Neural progenitor cell (in vitro differentiated cells): ENCODE data around the gene SLC9A5. TPM values are rescaled to one million over a fixed set of nuclear protein-coding genes. Genes with fewer than 3 reads are reported as not detected.

ENCODE experiments used
- DNase-seq: peaks from one replicate; pipeline ENCODE4 v3.0.0-alpha.2; 2016; ENCODE audit warnings: low spot score
- H2AFZ ChIP-seq: fragments of 200-600 bp; sonication (generic); replicated peaks from 2 replicates; pipeline ENCODE4 v1.6.1; 2016; ENCODE audit warnings: antibody characterized with exemption
- H3F3A ChIP-seq: fragments of 200-600 bp; sonication (generic); 2 replicates; pipeline ENCODE4 v1.6.1; 2016; ENCODE audit warnings: antibody characterized with exemption, low read depth
- H3K27ac ChIP-seq: fragments of 200-600 bp; sonication (generic); 2 replicates; pipeline ENCODE4 v1.5.1; 2016; ENCODE audit warnings: mild to moderate bottlenecking
- H3K27me3 ChIP-seq: fragments of 200-600 bp; sonication (generic); 2 replicates; pipeline ENCODE4 v1.6.1; 2016; ENCODE audit warnings: mild to moderate bottlenecking, moderate library complexity
- H3K36me3 ChIP-seq: fragments of 200-600 bp; sonication (generic); 2 replicates; pipeline ENCODE4 v1.5.1; 2016
- H3K4me1 ChIP-seq: fragments of 200-600 bp; sonication (generic); 2 replicates; pipeline ENCODE4 v1.6.1; 2016; ENCODE audit warnings: mixed run types
- H3K4me2 ChIP-seq: fragments of 200-600 bp; sonication (generic); 2 replicates; pipeline ENCODE4 v1.6.1; 2016
- H3K4me3 ChIP-seq: fragments of 200-600 bp; sonication (generic); 2 replicates; pipeline ENCODE4 v1.5.1; 2016
- H3K79me2 ChIP-seq: fragments of 200-600 bp; sonication (generic); 2 replicates; pipeline ENCODE4 v1.6.1; 2016; ENCODE audit warnings: low read depth
- H3K9ac ChIP-seq: fragments of 200-600 bp; sonication (generic); 2 replicates; pipeline ENCODE4 v1.6.1; 2016
- H3K9me3 ChIP-seq: fragments of 200-600 bp; sonication (generic); 2 replicates; pipeline ENCODE4 v1.5.1; 2016; ENCODE audit warnings: low read depth
- H4K20me1 ChIP-seq: fragments of 200-600 bp; sonication (generic); 2 replicates; pipeline ENCODE4 v1.6.1; 2016; ENCODE audit warnings: low read depth
- H3K27ac Mint-ChIP-seq: 3 replicates; pipeline ENCODE4 v1.8.0; 2021; ENCODE audit warnings: mixed read lengths
- H3K27me3 Mint-ChIP-seq: 2 replicates; pipeline ENCODE4 v1.8.0; 2022; ENCODE audit warnings: low read depth, mild to moderate bottlenecking, inconsistent platforms, moderate library complexity, mixed read lengths; ENCODE audit not compliant: insufficient read depth
- H3K36me3 Mint-ChIP-seq: 3 replicates; pipeline ENCODE4 v1.8.0; 2021; ENCODE audit warnings: mixed read lengths
- H3K4me1 Mint-ChIP-seq: 3 replicates; pipeline ENCODE4 v1.8.0; 2021; ENCODE audit warnings: mixed read lengths
- H3K4me3 Mint-ChIP-seq: 3 replicates; pipeline ENCODE4 v1.8.0; 2021; ENCODE audit warnings: mild to moderate bottlenecking, moderate library complexity, mixed read lengths
- H3K9me3 Mint-ChIP-seq: 3 replicates; pipeline ENCODE4 v1.8.0; 2020; ENCODE audit warnings: mixed read lengths
- EZH2 ChIP-seq: fragments of 200-600 bp; sonication (generic); IDR thresholded peaks from 2 replicates; pipeline ENCODE4 v1.6.1; 2017; ENCODE audit warnings: antibody characterized with exemption, mild to moderate bottlenecking, moderate library complexity
- EZH2phosphoT487 ChIP-seq: fragments of 200-600 bp; sonication (generic); IDR thresholded peaks from 2 replicates; pipeline ENCODE4 v1.6.1; 2017; ENCODE audit warnings: antibody characterized with exemption
- total RNA-seq: library from RNA; depleted of rRNA; stranded (reverse); fragments of >200 nt; gene quantifications from 2 replicates; pipeline ENCODE4 v1.2.3, GENCODE V29; 2015; ENCODE audit warnings: low replicate concordance
- TF ChIP-seq, protein P1 (sequence below): fragments of 200-600 bp; sonication (generic); IDR thresholded peaks from 2 replicates; pipeline ENCODE4 v1.5.1; 2017; ENCODE audit warnings: antibody characterized with exemption, mild to moderate bottlenecking

Gene SLC9A5
- total RNA-seq, 1 donor from 2014 or later: 2.5 TPM

DNA sequence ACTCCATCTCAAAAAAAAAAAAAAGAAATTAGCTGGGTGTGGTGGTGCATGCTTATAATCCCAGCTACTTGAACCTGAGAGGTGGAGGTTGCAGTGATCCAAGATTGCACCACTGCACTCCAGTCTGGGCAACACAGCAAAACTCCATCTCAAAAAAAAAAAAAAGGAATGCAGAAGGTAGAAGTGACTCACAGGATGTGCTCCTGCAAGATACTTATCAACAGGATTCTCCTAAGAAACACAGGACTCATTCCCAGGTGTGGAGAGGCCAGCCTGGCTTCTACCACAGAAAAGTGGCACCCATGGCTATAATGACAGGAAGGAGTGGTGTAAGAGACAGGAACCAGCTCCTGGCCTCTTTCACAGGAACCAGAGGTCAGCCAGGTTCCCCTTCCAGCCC is 36.0 kb upstream of the SLC9A5 start:
- Mint-ChIP-seq H3K27me3 (peaks cover 7% of the 10 kb centered on the region), H3K27ac (no peak overlapping the region), H3K9me3 (no peaks in the 10 kb centered on the region), H3K4me3 (no peak overlapping the region), H3K36me3 (peaks cover 3% of the 10 kb centered on the region), H3K4me1 (no peaks in the 10 kb centered on the region)
- Histone ChIP-seq H3K4me1 (no peaks in the 10 kb centered on the region), H3K4me3 (no peak overlapping the region), H3F3A (no peaks in the 10 kb centered on the region), H3K27ac (no peak overlapping the region), H3K27me3 (no peaks in the 10 kb centered on the region), H3K9me3 (no peaks in the 10 kb centered on the region), H3K36me3 (no peaks in the 10 kb centered on the region), H3K79me2 (no peaks in the 10 kb centered on the region), H3K9ac (no peak overlapping the region), H4K20me1 (no peaks in the 10 kb centered on the region), H3K4me2 (no peak overlapping the region), H2AFZ (no peak overlapping the region)
- DNase-seq: no peak
- TF ChIP-seq, protein P1, sequence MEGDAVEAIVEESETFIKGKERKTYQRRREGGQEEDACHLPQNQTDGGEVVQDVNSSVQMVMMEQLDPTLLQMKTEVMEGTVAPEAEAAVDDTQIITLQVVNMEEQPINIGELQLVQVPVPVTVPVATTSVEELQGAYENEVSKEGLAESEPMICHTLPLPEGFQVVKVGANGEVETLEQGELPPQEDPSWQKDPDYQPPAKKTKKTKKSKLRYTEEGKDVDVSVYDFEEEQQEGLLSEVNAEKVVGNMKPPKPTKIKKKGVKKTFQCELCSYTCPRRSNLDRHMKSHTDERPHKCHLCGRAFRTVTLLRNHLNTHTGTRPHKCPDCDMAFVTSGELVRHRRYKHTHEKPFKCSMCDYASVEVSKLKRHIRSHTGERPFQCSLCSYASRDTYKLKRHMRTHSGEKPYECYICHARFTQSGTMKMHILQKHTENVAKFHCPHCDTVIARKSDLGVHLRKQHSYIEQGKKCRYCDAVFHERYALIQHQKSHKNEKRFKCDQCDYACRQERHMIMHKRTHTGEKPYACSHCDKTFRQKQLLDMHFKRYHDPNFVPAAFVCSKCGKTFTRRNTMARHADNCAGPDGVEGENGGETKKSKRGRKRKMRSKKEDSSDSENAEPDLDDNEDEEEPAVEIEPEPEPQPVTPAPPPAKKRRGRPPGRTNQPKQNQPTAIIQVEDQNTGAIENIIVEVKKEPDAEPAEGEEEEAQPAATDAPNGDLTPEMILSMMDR: no peak
- TF ChIP-seq EZH2 (no peak), EZH2phosphoT487 (no peak)

DNA sequence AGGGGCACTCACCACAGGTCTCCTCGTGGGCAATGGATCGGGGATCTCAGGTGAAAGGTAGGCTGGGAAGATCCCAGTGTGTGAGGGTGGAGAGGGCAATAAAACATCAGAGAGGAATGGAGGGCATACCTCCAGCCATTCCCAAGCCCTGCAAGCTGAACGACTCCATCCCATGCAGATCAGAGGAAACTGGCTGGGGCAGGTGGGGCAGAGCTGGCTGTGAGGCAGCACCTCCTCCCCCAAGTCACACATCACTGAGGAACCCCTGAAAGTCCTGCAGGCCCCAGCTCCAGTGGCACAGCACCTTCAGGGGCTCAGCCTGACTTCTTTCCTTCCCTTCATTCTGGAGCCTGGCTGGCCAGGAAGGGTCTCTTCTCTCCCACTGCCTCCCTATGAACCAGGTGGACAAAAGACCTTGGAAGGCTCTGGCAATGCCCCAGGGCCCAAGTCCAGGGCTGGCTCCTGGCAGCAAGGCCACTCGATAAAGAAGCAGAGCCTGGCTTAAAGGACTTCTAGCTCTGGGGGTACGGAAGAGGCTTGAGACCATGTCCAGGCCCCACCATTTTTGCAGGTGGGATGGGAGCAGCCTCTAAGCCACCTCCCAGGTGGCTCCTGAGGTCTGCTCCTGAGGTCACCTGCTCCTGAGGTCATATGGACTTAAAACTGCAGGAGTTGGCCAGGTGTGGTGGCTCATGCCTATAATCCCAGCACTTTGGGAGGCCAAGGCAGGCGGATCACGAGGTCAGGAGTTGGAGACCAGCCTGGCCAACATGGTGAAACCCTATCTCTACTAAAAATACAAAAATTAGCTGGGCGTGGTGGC is 35.4 kb upstream of the SLC9A5 start:
- H3K4me1 Mint-ChIP-seq: no peaks in the 10 kb centered on the region
- H3K4me3 Mint-ChIP-seq: no peak overlapping the region
- Histone ChIP-seq H3K4me3 (no peak overlapping the region), H4K20me1 (no peaks in the 10 kb centered on the region), H3F3A (no peaks in the 10 kb centered on the region), H3K36me3 (no peaks in the 10 kb centered on the region), H3K4me2 (no peak overlapping the region), H3K27ac (no peak overlapping the region), H3K27me3 (no peaks in the 10 kb centered on the region), H3K79me2 (no peaks in the 10 kb centered on the region), H3K9me3 (no peaks in the 10 kb centered on the region), H3K4me1 (no peaks in the 10 kb centered on the region), H2AFZ (no peak overlapping the region), H3K9ac (no peak overlapping the region)
- no peak for DNase-seq
- peaks cover 3% of the 10 kb centered on the region for H3K36me3 Mint-ChIP-seq
- H3K27me3 Mint-ChIP-seq: peaks cover 7% of the 10 kb centered on the region
- no peaks in the 10 kb centered on the region for H3K9me3 Mint-ChIP-seq
- TF ChIP-seq EZH2 (no peak), EZH2phosphoT487 (no peak)
- TF ChIP-seq, protein P1: no peak
- H3K27ac Mint-ChIP-seq: no peak overlapping the region

DNA sequence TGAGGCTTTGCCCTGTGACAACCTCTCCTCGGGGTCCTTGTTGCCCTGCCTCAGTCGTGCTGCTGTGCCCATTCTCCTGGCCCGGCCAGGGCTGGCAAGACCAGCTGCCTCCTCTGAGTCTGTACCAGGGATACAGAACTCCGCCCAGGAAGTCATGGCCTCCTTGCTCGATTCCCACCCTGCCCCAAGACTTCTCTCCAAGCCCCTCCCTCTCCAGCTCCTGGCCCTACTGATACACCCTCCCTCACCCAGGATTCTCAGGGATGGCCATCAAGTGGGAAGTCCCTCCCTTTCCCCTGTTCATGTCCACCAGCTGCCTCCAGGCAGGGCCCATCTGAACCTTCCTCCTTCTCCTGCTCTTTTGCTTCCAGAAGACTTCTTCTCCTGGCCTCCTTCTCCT is 33.1 kb upstream of the SLC9A5 start:
- Histone ChIP-seq H3K4me1 (no peaks in the 10 kb centered on the region), H3K27me3 (no peaks in the 10 kb centered on the region), H3K36me3 (no peaks in the 10 kb centered on the region), H3K79me2 (no peaks in the 10 kb centered on the region), H3K4me3 (no peak overlapping the region), H3K9me3 (no peaks in the 10 kb centered on the region), H4K20me1 (no peaks in the 10 kb centered on the region), H2AFZ (no peak overlapping the region), H3K4me2 (no peak overlapping the region), H3K9ac (no peak overlapping the region), H3K27ac (no peak overlapping the region), H3F3A (no peaks in the 10 kb centered on the region)
- no peak overlapping the region for H3K4me3 Mint-ChIP-seq
- H3K4me1 Mint-ChIP-seq: no peaks in the 10 kb centered on the region
- TF ChIP-seq, protein P1: no peak
- TF ChIP-seq EZH2phosphoT487 (no peak), EZH2 (no peak)
- H3K36me3 Mint-ChIP-seq: peaks cover 3% of the 10 kb centered on the region
- H3K27ac Mint-ChIP-seq: no peak overlapping the region
- H3K9me3 Mint-ChIP-seq: no peaks in the 10 kb centered on the region
- H3K27me3 Mint-ChIP-seq: peaks cover 10% of the 10 kb centered on the region
- DNase-seq: no peak
